Progenitor cell of endocrine pancreas (in vitro differentiated cells): ENCODE results near the gene GPR63. TPM values are rescaled to one million over a fixed set of nuclear protein-coding genes. Genes with fewer than 3 reads are reported as not detected.
A peak's percentile ranks its signal among the peaks of the same experiment; 100 is the strongest.

Source experiments
- DNase-seq: peaks from one replicate; pipeline ENCODE4 v3.0.0; 2021; ENCODE audit warnings: low spot score; ENCODE audit not compliant: unreplicated experiment
- H3K27ac Mint-ChIP-seq: 2 replicates; pipeline ENCODE4 v1.8.0; 2021; ENCODE audit warnings: mild to moderate bottlenecking, moderate library complexity, mixed read lengths
- H3K27me3 Mint-ChIP-seq: 2 replicates; pipeline ENCODE4 v1.8.0; 2021; ENCODE audit warnings: mixed read lengths
- H3K36me3 Mint-ChIP-seq: 2 replicates; pipeline ENCODE4 v1.8.0; 2022; ENCODE audit warnings: mixed read lengths; ENCODE audit not compliant: insufficient read depth
- H3K4me1 Mint-ChIP-seq: 2 replicates; pipeline ENCODE4 v1.8.0; 2021; ENCODE audit warnings: low read depth, mixed read lengths
- H3K4me3 Mint-ChIP-seq: 2 replicates; pipeline ENCODE4 v1.8.0; 2021; ENCODE audit warnings: low read depth, mild to moderate bottlenecking, moderate library complexity, mixed read lengths
- H3K9me3 Mint-ChIP-seq: 2 replicates; pipeline ENCODE4 v1.8.0; 2021; ENCODE audit warnings: low read depth, mixed read lengths
- total RNA-seq: library from RNA; stranded (reverse); gene quantifications from 2 replicates; pipeline ENCODE4 v1.2.1, GENCODE V29; 2021
- TF ChIP-seq, protein P1 (sequence below): fragments of 200-600 bp; sonication (generic); IDR thresholded peaks from one replicate; pipeline ENCODE4 v1.5.0; 2021; ENCODE audit warnings: antibody characterized with exemption, mild to moderate bottlenecking; ENCODE audit not compliant: unreplicated experiment

Gene GPR63
- total RNA-seq, 1 donor from 2014 or later: 3.0 TPM

DNA sequence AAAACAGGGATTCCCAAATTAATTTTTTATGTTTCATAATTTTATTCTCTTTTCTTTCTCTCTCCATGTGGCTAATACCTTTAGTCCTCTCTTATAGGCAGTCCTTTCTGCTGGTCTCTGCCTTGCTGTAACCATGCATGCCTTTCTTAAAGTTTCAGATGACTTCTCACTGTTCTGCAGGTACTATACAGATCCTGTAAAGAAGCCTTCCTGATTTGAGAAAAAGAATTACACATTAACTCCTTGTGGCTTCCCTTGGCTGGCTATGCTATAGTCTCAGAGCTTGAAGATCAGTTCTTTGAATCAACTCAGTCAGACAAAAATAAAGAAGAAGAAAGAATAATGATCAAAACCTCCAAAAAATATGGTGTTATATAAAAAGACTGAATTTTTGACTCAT, 7.3 kb upstream of the GPR63 start:
- no peak overlapping the region for H3K4me3 Mint-ChIP-seq
- H3K9me3 Mint-ChIP-seq: peaks cover 29% of the 10 kb centered on the region
- no peaks in the 10 kb centered on the region for H3K36me3 Mint-ChIP-seq
- DNase-seq: no peak
- no peak overlapping the region for H3K27ac Mint-ChIP-seq
- H3K4me1 Mint-ChIP-seq: no peaks in the 10 kb centered on the region
- TF ChIP-seq, protein P1, sequence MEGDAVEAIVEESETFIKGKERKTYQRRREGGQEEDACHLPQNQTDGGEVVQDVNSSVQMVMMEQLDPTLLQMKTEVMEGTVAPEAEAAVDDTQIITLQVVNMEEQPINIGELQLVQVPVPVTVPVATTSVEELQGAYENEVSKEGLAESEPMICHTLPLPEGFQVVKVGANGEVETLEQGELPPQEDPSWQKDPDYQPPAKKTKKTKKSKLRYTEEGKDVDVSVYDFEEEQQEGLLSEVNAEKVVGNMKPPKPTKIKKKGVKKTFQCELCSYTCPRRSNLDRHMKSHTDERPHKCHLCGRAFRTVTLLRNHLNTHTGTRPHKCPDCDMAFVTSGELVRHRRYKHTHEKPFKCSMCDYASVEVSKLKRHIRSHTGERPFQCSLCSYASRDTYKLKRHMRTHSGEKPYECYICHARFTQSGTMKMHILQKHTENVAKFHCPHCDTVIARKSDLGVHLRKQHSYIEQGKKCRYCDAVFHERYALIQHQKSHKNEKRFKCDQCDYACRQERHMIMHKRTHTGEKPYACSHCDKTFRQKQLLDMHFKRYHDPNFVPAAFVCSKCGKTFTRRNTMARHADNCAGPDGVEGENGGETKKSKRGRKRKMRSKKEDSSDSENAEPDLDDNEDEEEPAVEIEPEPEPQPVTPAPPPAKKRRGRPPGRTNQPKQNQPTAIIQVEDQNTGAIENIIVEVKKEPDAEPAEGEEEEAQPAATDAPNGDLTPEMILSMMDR: no peak
- H3K27me3 Mint-ChIP-seq: peaks cover 4% of the 10 kb centered on the region

DNA sequence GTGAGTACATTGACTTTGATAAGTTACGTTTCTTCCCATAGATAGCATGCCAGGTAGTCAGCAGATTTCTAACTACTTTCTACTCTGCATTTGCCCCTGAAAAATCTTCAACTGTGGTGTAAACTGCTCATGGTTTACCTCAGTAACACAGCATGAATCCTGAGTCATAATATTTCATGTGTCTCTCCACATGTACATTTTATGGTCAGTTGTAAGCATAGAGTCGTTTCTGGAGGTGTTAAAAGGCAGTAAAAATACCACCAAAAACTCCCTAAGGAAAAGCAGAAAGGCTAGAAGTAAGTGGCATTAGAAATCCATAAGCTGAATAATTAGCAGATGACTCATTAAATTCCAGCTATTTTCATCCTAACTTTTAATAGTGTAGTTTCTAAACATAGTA, 4.1 kb upstream of the GPR63 start:
- H3K27ac Mint-ChIP-seq: no peak overlapping the region
- no peaks in the 10 kb centered on the region for H3K36me3 Mint-ChIP-seq
- peaks cover 30% of the 10 kb centered on the region for H3K27me3 Mint-ChIP-seq
- TF ChIP-seq, protein P1: no peak
- H3K9me3 Mint-ChIP-seq: peaks cover 17% of the 10 kb centered on the region
- H3K4me3 Mint-ChIP-seq: no peak overlapping the region
- no peak for DNase-seq
- peaks cover 4% of the 10 kb centered on the region for H3K4me1 Mint-ChIP-seq

DNA sequence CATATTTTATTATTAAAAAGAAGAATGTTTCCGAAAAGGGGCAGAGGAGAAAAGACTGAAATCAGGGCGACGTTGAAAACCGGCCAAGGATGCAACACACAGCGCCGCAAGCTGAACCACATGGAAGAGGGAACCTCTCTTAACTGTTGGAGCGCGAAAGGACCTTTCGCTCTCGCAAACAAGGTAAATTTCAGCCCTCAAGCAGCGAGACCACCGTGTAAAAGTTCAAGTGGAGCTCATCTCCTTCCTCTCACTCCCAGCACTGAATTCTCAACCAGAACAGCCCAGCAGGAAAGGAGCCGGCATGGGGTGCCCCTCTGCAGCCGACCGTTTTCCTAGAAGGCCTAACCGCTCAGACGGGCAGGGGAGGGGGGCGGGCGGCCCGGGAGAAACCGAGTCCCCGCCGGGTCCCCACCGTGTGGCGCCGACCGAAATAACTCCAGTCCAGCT, 621 bp downstream of the GPR63 start:
- H3K27me3 Mint-ChIP-seq: peaks cover 43% of the 10 kb centered on the region
- H3K36me3 Mint-ChIP-seq: no peaks in the 10 kb centered on the region
- H3K27ac Mint-ChIP-seq: peak overlapping the region; percentile 88
- DNase-seq: no peak
- H3K4me3 Mint-ChIP-seq: peak overlapping the region; percentile 94
- TF ChIP-seq, protein P1: no peak
- peaks cover 8% of the 10 kb centered on the region for H3K4me1 Mint-ChIP-seq
- H3K9me3 Mint-ChIP-seq: no peaks in the 10 kb centered on the region

- peaks cover 8% of the 10 kb centered on the region for H3K4me1 Mint-ChIP-seq
- TF ChIP-seq, protein P1: no peak
- no peak overlapping the region for H3K27ac Mint-ChIP-seq
- no peaks in the 10 kb centered on the region for H3K36me3 Mint-ChIP-seq
- H3K9me3 Mint-ChIP-seq: no peaks in the 10 kb centered on the region
- DNase-seq: no peak
- H3K4me3 Mint-ChIP-seq: no peak overlapping the region
- peaks cover 34% of the 10 kb centered on the region for H3K27me3 Mint-ChIP-seq
These were observed 3.2 kb downstream of the GPR63 start for GRCh38 chr6:96834070-96834469.

DNA sequence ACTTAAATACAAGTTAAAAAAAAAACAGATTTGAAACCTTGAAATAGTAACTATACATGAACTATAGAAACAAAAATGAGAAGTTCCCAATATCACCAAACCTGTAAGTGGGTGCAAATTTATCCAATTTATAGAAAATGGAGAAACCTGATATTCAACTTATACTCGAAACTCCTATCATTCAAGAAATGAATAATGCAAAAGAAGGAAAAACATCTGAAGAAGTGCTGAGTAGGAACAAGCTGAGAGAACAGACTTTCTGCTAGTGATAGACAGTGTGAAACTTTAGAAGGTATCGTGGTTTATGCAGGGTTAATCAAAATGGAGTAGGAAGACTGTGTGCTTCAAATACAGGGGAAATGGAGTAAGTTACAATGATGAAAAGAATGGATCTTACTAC, 4.5 kb downstream of the GPR63 start:
- no peak overlapping the region for H3K4me3 Mint-ChIP-seq

More for the DNA sequence above, 4.5 kb downstream of the GPR63 start:
- Mint-ChIP-seq H3K27me3 (peaks cover 21% of the 10 kb centered on the region), H3K36me3 (no peaks in the 10 kb centered on the region), H3K27ac (no peak overlapping the region), H3K9me3 (no peaks in the 10 kb centered on the region), H3K4me1 (peaks cover 7% of the 10 kb centered on the region)
- DNase-seq: no peak
- TF ChIP-seq, protein P1: no peak
